Natural killer cell treated with Interleukin-12 subunit alpha and Interleukin-12 subunit beta and Interleukin-15 and Interleukin-18, amount 100 ng/mL, for 72 hours (primary cell): Measurements from ENCODE around the gene EGFL6. TPM values are rescaled to one million over a fixed set of nuclear protein-coding genes. Genes with fewer than 3 reads are reported as not detected.
A peak's percentile ranks its signal among the peaks of the same experiment; 100 is the strongest.
"Not testable (repeated sequence)": the region's sequence is repeated elsewhere in the genome, so short reads cannot be mapped to it uniquely, and the experiment has no call there.

Experiments
- ATAC-seq, 2 donors: fragments of 150-1000 bp; cut with Tn5 transposase in 1 of 2; sonication (Bioruptor Pico), chemical (Tn5 transposase) in 1 of 2; 2 replicates each; pipeline ENCODE4 v1.10.0; 2021
- DNase-seq: peaks from one replicate; pipeline ENCODE4 v3.0.0; 2022; ENCODE audit warnings: low spot score
- H3K27ac Mint-ChIP-seq, 2 donors: 1 replicate in 1 of 2; 2 replicates in 1 of 2; pipeline ENCODE4 v1.8.0; 2022; ENCODE audit warnings: mixed read lengths in 2 of 2, mild to moderate bottlenecking in 1 of 2, moderate library complexity in 1 of 2
- H3K27me3 Mint-ChIP-seq, 2 donors: 1 replicate in 1 of 2; 2 replicates in 1 of 2; pipeline ENCODE4 v1.8.0; 2022; ENCODE audit warnings: mixed read lengths in 2 of 2
- H3K36me3 Mint-ChIP-seq: one replicate; pipeline ENCODE4 v1.8.0; 2022; ENCODE audit warnings: mixed read lengths
- H3K4me1 Mint-ChIP-seq, 2 donors: 1 replicate in 1 of 2; 2 replicates in 1 of 2; pipeline ENCODE4 v1.8.0; 2022; ENCODE audit warnings: low read depth in 2 of 2, mixed read lengths in 2 of 2, mild to moderate bottlenecking in 1 of 2
- H3K4me3 Mint-ChIP-seq: one replicate; pipeline ENCODE4 v1.8.0; 2022; ENCODE audit warnings: mixed read lengths
- H3K9me3 Mint-ChIP-seq: 2 replicates; pipeline ENCODE4 v1.8.0; 2022; ENCODE audit warnings: mixed read lengths
- total RNA-seq, 2 donors: library from RNA; stranded (reverse); gene quantifications; one replicate each; pipeline ENCODE4 v1.2.3, GENCODE V29; 2022

Gene EGFL6
- total RNA-seq, 2 donors from 2014 or later: 3.2 to 5.0 TPM

DNA sequence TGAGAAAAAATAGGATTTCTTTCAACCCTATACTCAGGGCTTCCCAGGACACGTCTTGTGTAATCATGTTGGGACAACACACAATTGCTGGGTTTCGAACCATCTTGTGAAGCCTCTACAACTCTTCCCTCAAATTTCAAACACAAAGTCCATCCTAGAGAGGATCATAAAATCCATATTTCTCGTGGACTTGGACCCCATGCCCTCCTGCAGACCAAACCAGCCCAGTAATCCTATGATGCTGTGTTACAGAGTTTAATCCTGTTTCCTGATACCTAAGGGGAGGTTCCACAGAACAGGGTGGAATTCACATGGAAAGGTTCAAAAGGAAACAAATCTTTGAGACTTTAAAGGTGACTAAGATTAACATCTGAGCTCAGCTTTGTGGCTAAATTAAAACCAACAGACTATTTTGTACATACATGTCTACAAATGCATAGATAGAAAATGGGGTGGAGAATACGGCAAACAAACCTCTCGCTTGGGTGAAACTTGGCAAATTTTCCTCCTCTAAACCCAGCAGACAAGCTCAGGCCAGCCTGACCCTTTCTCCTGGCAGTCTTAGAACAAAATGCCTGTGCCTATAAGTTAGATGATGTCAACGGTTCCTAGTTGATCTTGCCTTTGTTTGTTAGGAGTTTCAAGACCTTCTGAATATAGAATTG lies 38.1 kb downstream of the EGFL6 start:
- DNase-seq (no peak), ATAC-seq (no peak)
- Mint-ChIP-seq H3K27ac (no peak overlapping the region), H3K9me3 (no peaks in the 10 kb centered on the region), H3K36me3 (no peaks in the 10 kb centered on the region), H3K4me1 (no peaks in the 10 kb centered on the region), H3K27me3 (peaks cover 0 to 3% of the 10 kb centered on the region in 2 donors), H3K4me3 (no peak overlapping the region)

- Mint-ChIP-seq H3K4me3 (no peak overlapping the region), H3K27me3 (peaks cover 0 to 3% of the 10 kb centered on the region in 2 donors), H3K4me1 (no peaks in the 10 kb centered on the region), H3K36me3 (no peaks in the 10 kb centered on the region), H3K27ac (no peak overlapping the region), H3K9me3 (no peaks in the 10 kb centered on the region)
- no peak for DNase-seq
- ATAC-seq: no peak
Measured at GRCh38 chrX:13607996-13608365, 38.6 kb downstream of the EGFL6 start.

- Mint-ChIP-seq H3K4me1 (no peaks in the 10 kb centered on the region), H3K27me3 (peaks cover 0 to 2% of the 10 kb centered on the region in 2 donors)
Measured at GRCh38 chrX:13614154-13614553, 44.8 kb downstream of the EGFL6 start.

DNA sequence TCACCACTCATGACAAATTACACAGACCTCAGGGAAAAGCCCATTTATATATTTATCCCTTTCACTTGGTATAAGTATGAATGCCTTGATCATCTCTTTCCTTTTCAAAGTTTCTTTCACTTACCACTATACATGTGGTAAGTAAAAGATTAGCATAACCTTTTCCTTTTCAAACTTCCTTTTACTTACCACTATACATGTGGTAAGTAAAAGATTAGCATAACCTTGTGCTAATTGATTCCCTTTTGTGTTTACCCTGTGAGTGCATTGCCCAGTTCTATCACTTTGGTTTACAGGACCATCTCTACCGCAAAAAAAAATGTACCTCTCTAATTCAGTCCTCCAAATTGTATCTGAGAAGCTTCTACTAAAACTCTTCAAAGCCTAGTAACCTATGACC lies 50.8 kb downstream of the EGFL6 start:
- Mint-ChIP-seq H3K4me3 (no peak overlapping the region), H3K27ac (no peak overlapping the region), H3K36me3 (no peaks in the 10 kb centered on the region), H3K4me1 (peaks cover 0 to 9% of the 10 kb centered on the region in 2 donors), H3K9me3 (no peaks in the 10 kb centered on the region), H3K27me3 (peaks cover 0 to 25% of the 10 kb centered on the region in 2 donors)
- ATAC-seq (no peak), DNase-seq (no peak)

More at GRCh38 chrX:13614154-13614553, 44.8 kb downstream of the EGFL6 start:
- ATAC-seq (no peak), DNase-seq (no peak)
- H3K27ac Mint-ChIP-seq: no peak overlapping the region
- no peaks in the 10 kb centered on the region for H3K9me3 Mint-ChIP-seq
- no peaks in the 10 kb centered on the region for H3K36me3 Mint-ChIP-seq
- no peak overlapping the region for H3K4me3 Mint-ChIP-seq

GRCh38 chrX:13622401-13622964 lies 53.1 kb downstream of the EGFL6 start:
- no peak overlapping the region for H3K27ac Mint-ChIP-seq
- no peak overlapping the region for H3K4me3 Mint-ChIP-seq
- H3K27me3 Mint-ChIP-seq: peaks cover 0 to 27% of the 10 kb centered on the region in 2 donors
- no peaks in the 10 kb centered on the region for H3K36me3 Mint-ChIP-seq
- no peaks in the 10 kb centered on the region for H3K9me3 Mint-ChIP-seq
- DNase-seq: no peak
- no peak for ATAC-seq
- H3K4me1 Mint-ChIP-seq: peaks cover 0 to 9% of the 10 kb centered on the region in 2 donors

DNA sequence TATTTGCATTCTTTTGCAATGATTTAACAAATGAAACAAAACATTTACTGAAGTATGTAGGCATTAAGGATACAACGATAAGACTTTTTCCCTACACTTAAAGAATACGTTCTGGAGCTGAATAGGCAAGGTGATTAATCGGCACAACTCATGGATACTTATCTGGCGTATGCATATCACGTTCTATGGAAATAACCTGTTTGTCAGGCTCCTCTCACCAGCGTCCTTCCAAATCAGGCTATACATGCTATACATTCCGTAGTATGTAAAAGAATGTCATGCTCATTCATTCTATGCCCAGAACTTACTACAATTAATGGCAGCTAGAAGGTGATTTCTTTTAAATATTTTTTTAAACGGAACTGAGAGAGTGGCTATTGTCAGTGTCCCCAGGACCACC lies 57.9 kb downstream of the EGFL6 start:
- no peaks in the 10 kb centered on the region for H3K36me3 Mint-ChIP-seq
- DNase-seq (no peak), ATAC-seq (no peak)
- H3K27me3 Mint-ChIP-seq: peaks cover 0 to 16% of the 10 kb centered on the region in 2 donors
- H3K27ac Mint-ChIP-seq: no peak overlapping the region
- H3K9me3 Mint-ChIP-seq: no peaks in the 10 kb centered on the region
- no peak overlapping the region for H3K4me3 Mint-ChIP-seq
- H3K4me1 Mint-ChIP-seq: no peaks in the 10 kb centered on the region

DNA sequence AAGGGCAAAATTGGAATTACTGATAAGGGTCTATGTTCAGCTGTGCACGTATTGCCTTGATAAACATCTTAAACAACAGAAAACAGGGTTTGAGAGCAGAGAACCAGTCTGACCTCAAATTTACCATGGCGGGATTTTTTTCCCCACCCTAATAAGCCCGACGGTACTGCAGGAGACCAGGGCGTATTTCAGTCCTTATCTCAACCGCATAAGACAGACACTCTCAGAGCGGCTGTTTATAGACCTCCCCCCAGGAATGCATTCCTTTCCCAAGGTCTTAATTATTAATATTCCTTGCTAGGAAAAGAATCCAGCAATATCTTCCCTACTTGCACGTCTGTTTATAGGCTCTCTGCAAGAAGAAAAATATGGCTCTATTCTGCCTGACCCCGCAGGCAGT lies 67.8 kb downstream of the EGFL6 start:
- H3K9me3 Mint-ChIP-seq, ATAC-seq, DNase-seq, H3K27ac Mint-ChIP-seq, H3K4me3 Mint-ChIP-seq, H3K4me1 Mint-ChIP-seq: not testable (repeated sequence)
- peaks cover 11% of the 10 kb centered on the region for H3K36me3 Mint-ChIP-seq
- peaks cover 7 to 21% of the 10 kb centered on the region in 2 donors for H3K27me3 Mint-ChIP-seq

DNA sequence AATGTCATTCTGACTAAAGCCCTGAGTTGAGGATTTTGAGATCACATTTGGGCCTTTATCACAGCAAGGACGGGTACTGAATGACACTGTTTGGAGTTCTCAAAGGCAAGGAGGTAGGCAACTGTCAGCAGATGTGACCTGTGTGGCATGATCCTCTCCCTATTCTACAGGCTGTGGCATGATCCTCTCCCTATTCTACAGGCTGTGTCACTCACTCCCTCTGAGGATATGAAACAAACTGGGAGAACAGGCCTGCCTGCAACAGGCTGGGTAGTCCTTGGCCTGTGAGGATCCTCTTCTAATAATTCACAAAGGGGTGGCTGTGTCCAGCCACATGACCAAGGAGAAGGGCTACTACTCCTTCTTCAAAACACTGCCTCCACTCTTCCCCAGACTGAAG lies 68.6 kb downstream of the EGFL6 start:
- Mint-ChIP-seq H3K4me1 (no peaks in the 10 kb centered on the region), H3K27ac (no peak overlapping the region), H3K9me3 (peaks cover 6% of the 10 kb centered on the region), H3K27me3 (peaks cover 7 to 21% of the 10 kb centered on the region in 2 donors), H3K36me3 (peaks cover 11% of the 10 kb centered on the region), H3K4me3 (no peak overlapping the region)
- ATAC-seq (no peak), DNase-seq (no peak)

GRCh38 chrX:13638826-13639225 lies 69.4 kb downstream of the EGFL6 start:
- ATAC-seq (no peak), DNase-seq (no peak)
- Mint-ChIP-seq H3K36me3 (peaks cover 11% of the 10 kb centered on the region), H3K4me1 (no peaks in the 10 kb centered on the region), H3K9me3 (peaks cover 6% of the 10 kb centered on the region), H3K4me3 (no peak overlapping the region), H3K27ac (no peak overlapping the region), H3K27me3 (peaks cover 7 to 18% of the 10 kb centered on the region in 2 donors)

GRCh38 chrX:13641684-13642083 lies 72.3 kb downstream of the EGFL6 start:
- DNase-seq, H3K9me3 Mint-ChIP-seq, H3K27me3 Mint-ChIP-seq, H3K36me3 Mint-ChIP-seq, H3K4me1 Mint-ChIP-seq, H3K27ac Mint-ChIP-seq, H3K4me3 Mint-ChIP-seq, ATAC-seq: not testable (repeated sequence)

GRCh38 chrX:13645464-13646153 lies 76.2 kb downstream of the EGFL6 start:
- peak overlapping the region in 1 of 2 donors; percentile 96 for H3K27ac Mint-ChIP-seq
- no peaks in the 10 kb centered on the region for H3K36me3 Mint-ChIP-seq
- peaks cover 9 to 12% of the 10 kb centered on the region in 2 donors for H3K4me1 Mint-ChIP-seq
- no peaks in the 10 kb centered on the region for H3K9me3 Mint-ChIP-seq
- DNase-seq (no peak), ATAC-seq (no peak)
- H3K4me3 Mint-ChIP-seq: no peak overlapping the region
- peaks cover 0 to 15% of the 10 kb centered on the region in 2 donors for H3K27me3 Mint-ChIP-seq

DNA sequence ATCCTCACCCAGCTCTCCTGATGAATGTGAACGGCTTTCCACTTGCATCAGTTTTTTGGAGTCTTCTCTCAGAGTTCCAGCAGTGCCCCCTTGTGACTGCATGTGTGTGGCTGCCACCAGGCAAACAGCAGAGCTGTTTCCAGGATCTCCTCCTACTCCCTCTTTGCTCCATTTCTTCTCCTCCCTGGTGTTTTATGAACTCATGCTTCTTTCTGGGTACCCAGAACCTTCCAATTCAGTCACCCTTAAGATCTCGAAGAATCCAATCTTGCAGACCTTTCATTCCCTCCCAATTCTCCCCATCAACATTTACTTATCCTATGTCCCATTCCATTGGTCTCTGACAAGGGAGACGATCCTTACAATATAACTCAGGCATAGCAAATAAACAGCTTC lies 76.8 kb downstream of the EGFL6 start:
- H3K36me3 Mint-ChIP-seq: no peaks in the 10 kb centered on the region
- H3K4me1 Mint-ChIP-seq: peaks cover 9 to 12% of the 10 kb centered on the region in 2 donors
- H3K27ac Mint-ChIP-seq: peak overlapping the region; percentile 88 to 96
- DNase-seq (no peak), ATAC-seq (no peak)
- peaks cover 0 to 15% of the 10 kb centered on the region in 2 donors for H3K27me3 Mint-ChIP-seq
- H3K9me3 Mint-ChIP-seq: no peaks in the 10 kb centered on the region
- H3K4me3 Mint-ChIP-seq: no peak overlapping the region

GRCh38 chrX:13647709-13648212 lies 78.4 kb downstream of the EGFL6 start:
- Mint-ChIP-seq H3K4me1 (peaks cover 12 to 15% of the 10 kb centered on the region in 2 donors), H3K36me3 (no peaks in the 10 kb centered on the region), H3K9me3 (no peaks in the 10 kb centered on the region), H3K27me3 (peaks cover 0 to 18% of the 10 kb centered on the region in 2 donors), H3K27ac (peak overlapping the region; percentile 88 to 96), H3K4me3 (peak overlapping the region; percentile 76)
- peak; percentile 69 for DNase-seq
- ATAC-seq: peak; percentile 88 to 96

- H3K36me3 Mint-ChIP-seq, DNase-seq, ATAC-seq, H3K9me3 Mint-ChIP-seq: not testable (repeated sequence)
- Mint-ChIP-seq H3K27me3 (peaks cover 0 to 18% of the 10 kb centered on the region in 2 donors), H3K4me3 (peak overlapping the region; percentile 76), H3K4me1 (peaks cover 12 to 16% of the 10 kb centered on the region in 2 donors), H3K27ac (peak overlapping the region; percentile 88 to 96)
Measured at GRCh38 chrX:13648336-13648735, 78.9 kb downstream of the EGFL6 start.
